Activated CD8-positive, alpha-beta memory T cell treated with anti-CD3 and anti-CD28 coated beads for 36 hours (primary cell): ENCODE data around the gene SPOCD1. TPM values are rescaled to one million over a fixed set of nuclear protein-coding genes. Genes with fewer than 3 reads are reported as not detected.

Source experiments
- CTCF ChIA-PET: fragments of 350-600 bp; sonication (Branson Sonifier 250); formaldehyde crosslinking; loops from one replicate; lab custom pipeline; 2021; ENCODE audit warnings: antibody characterized with exemption; lab: Charles Lee
- POLR2A ChIA-PET: fragments of 350-600 bp; sonication (Branson Sonifier 250); formaldehyde crosslinking; loops from one replicate; lab custom pipeline; 2021; ENCODE audit warnings: antibody characterized with exemption; lab: Charles Lee
- total RNA-seq, 2 experiments: library from RNA; stranded (reverse); gene quantifications; one replicate each; pipeline ENCODE4 v1.2.3, GENCODE V29; 2021

The SPOCD1 gene
- total RNA-seq = not detected

DNA sequence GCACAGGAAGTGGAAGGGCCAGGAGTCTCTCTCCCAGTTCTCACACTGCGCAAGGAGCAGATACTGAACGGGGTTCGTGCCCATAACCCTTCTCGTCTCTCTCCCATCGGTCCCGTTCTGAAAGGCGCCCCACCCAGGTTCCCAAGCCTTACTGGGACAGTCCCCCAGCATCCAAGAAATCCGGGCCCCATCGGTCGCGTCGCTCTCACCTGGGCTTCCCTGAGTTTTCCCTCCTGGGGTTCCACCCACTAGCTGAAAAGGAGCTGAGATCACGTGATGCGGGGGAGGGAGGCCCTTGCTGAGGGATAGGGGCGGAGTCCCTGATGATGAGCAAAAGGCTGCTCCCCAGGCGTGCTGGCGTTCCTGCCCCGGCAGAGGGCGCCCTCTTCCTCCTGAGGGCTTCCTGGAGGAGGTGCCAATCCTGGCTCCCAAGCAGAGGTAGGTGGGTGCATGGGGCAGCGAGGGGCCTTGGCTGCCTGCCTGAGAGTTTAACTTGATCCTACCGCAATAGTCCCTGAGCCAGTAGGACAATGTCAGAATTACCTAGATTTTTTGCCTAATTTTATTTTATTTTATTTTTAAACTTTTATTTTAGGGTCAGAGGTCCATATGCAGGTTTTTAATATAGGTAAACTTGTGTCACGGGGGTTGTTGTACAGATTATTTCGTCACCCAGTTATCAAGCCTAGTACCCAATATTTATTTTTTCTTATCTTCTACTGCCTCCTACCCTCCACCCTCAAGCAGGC lies at the start of gene SPOCD1:
Gene SPOCD1 (minus strand): TSS at position 271 of the 749 bp plus-strand sequence. CDS start 689 bp downstream, outside the sequence.
- POLR2A ChIA-PET = interaction anchor here (0.6 kb wide), 1 partner anchor 164 kb away, joined by 10 read pairs; no protein-coding TSS in a partner anchor

DNA sequence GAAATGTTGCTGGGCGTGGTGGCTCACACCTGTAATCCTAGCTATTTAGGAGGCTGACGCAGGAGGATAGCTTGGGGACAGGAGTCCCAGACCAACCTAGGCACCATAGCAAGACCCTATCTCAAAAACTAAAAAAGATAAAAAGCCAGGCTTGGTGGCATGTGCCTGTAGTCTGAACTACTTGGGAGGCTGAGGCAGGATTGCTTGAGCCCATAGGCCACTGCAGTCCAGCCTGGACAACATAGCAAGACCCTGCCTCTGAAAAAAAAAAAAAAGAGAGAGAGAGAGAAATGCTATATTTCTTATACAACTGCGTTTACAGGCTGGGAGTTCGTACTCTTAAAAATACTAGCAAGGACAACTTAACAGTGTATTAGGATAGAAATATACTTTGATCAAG lies 46.2 kb upstream of the SPOCD1 start:
- CTCF ChIA-PET = no interaction called here
- POLR2A ChIA-PET = interaction anchor here (0.5 kb wide), 1 partner anchor 708 kb away, joined by 3 read pairs; no protein-coding TSS in a partner anchor

More for the DNA sequence above, at the start of gene SPOCD1:
- CTCF ChIA-PET = interaction anchor here (0.6 to 3.8 kb wide), 10 partner anchors 10 to 189 kb away, joined by 3 to 26 read pairs (median 4); no protein-coding TSS in a partner anchor

DNA sequence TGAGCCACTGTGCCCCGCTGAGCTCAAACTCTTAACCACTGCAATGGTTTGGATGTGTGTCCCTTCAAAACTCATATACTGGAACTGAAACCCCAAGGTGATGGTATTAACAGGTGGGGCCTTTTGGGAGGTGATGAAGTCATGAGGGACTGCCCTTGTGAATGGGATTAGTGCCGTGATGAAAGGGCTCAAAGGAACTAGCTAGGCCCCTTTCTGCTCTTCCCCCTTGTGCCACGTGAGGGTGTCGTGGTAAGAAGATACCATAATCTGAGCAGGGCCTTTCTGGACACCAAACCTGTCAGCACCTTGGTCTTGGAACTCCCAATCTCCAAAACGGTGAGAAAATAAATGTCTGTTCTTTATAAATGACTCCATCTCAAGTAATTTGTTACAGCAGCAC lies 45.5 kb upstream of the SPOCD1 start:
- POLR2A ChIA-PET = no interaction called here
- CTCF ChIA-PET = no interaction called here

GRCh38 chr1:31860581-31860980 lies 44.8 kb upstream of the SPOCD1 start:
- ChIA-PET POLR2A (no interaction called here), CTCF (interaction anchor here (0.6 to 0.7 kb wide), 2 partner anchors 16 to 148 kb away, joined by 3 read pairs; no protein-coding TSS in a partner anchor)

- CTCF ChIA-PET = interaction anchor here (0.6 kb wide), 1 partner anchor 162 kb away, joined by 3 read pairs; no protein-coding TSS in a partner anchor
- POLR2A ChIA-PET = no interaction called here
These were observed 43.9 kb upstream of the SPOCD1 start for GRCh38 chr1:31859719-31860118.

- CTCF ChIA-PET = interaction anchor here (0.6 kb wide), 1 partner anchor 161 kb away, joined by 3 read pairs; no protein-coding TSS in a partner anchor
These were observed 43.2 kb upstream of the SPOCD1 start for GRCh38 chr1:31859044-31859443.

DNA sequence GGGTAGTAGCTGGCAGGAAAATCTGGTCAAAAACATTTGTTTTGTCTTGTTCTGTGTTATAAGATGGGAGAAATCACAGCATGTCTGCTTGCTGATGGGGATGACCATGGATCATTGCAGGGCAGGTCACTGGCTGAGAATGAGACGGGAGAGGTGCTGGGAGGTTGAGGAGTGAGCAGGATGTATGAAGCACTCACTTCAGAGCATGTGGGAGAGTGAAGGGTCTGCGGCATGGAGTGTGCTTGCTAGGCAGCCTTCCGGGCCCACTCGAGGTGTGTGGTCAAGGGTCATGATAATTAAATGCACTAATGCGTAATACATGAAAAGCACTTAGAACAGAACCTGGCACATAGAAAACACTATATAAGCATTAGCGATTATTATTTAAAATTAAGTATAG lies 42.0 kb upstream of the SPOCD1 start:
- CTCF ChIA-PET = interaction anchor here (0.6 kb wide), 1 partner anchor 42 kb away, joined by 4 read pairs; the partner anchor contains the start of gene SPOCD1
- POLR2A ChIA-PET = no interaction called here

More at GRCh38 chr1:31859044-31859443, 43.2 kb upstream of the SPOCD1 start:
- POLR2A ChIA-PET = no interaction called here

GRCh38 chr1:31856140-31856539 lies 40.3 kb upstream of the SPOCD1 start:
- ChIA-PET POLR2A (no interaction called here), CTCF (interaction anchor here (0.5 kb wide), 1 partner anchor 103 kb away, joined by 3 read pairs; no protein-coding TSS in a partner anchor)

DNA sequence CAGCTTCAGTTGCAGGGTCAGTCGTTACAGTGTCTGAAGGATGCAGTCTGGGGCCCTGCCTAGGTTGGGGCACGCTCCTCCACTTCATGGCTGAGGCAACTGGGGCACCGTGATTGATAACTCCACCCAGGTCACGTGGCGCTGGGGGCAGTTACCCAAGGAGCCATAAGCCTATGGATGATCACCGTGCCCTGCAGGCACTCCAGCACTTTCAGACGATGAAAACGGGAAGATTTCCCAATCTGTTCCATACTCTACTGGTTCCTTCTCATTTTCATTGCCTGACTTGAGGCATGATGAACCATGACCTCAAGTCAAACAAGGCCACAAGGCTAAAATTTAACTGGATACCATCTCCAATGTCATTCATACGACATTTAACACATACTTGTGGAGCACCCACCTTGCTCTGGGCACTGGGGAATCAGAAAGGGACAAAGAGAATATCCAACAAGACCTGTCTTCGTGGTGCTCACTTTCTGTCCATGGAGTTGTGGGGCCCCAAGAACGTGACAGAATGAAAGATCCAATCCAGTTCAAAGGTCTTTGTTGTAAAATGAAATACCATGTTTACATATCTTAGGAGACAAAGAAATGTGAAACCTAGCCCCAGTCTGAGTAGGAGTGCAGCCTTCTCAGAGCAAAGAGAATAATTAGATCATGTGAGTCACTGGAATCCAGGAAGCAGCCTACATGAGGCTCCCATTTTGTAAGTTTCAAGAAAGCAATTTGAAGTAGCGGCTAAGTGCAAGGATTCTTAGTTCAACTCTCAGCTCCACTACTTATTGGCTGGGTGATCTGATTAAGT lies 39.4 kb upstream of the SPOCD1 start:
- CTCF ChIA-PET = no interaction called here
- POLR2A ChIA-PET = no interaction called here

DNA sequence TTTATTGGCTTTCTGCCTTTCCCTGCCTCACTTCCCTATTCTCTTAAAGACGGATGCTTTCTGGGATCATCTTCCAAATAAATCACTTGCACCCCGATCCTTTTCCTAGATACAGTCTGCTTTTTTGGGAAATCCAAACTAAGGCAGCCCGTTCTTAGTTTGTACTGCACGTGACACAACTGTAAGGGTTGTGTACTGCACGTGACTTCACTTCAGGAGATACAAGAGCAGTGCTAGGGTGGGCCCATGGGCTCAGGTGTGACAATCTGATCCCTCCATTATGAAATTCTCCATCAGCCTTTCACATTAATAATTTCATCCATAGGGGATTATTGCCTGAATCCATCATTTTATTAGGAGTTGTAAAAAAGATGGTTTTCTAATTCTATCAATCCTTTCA lies 33.8 kb upstream of the SPOCD1 start:
- ChIA-PET CTCF (no interaction called here), POLR2A (no interaction called here)

DNA sequence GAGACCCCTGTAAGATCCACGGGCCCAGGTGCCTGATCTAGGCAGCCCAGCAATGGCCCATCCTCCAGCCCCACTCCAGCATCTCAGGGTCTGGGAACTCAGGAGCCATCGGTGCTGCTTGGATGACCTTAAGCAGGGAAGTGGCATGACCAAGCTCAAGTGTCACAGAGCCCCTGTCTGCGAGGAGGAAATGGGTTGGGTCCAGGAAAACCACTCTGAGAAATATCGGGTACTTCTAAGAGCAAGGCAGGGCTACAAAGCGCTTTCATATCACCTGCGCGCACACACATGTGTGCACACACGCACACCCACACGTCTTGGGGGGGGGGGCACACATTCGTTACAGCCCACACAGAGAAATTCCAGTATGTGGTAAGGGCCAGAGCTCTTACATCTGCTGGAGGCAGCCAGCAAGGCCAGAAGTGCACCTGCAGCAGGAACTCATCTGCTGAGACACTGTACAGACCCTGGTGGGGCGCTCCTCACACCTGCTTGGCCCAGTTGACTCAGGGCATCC lies 32.6 kb upstream of the SPOCD1 start:
- POLR2A ChIA-PET = no interaction called here
- CTCF ChIA-PET = no interaction called here

GRCh38 chr1:31846484-31846883 lies 30.7 kb upstream of the SPOCD1 start:
- POLR2A ChIA-PET = no interaction called here
- CTCF ChIA-PET = no interaction called here

DNA sequence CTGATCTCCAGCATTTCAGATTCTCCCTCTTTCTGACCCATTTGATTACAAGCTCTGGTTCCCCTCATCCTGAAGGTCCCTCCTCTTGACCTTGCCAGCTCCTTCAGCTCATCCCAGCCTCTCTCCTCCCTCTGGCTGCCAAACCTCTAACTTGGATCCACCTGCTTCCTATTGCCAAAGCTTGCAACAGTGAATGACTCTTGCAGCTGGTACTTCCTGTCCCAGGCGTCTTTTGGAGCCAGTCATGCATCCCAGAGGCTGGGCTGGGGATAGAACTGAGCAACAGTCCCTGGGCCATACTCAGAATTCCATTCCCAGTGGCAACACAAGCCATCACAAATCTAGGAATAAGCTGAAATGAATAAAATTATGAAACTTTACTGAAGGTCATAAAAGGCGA lies 27.7 kb upstream of the SPOCD1 start:
- ChIA-PET POLR2A (no interaction called here), CTCF (interaction anchor here (1.2 kb wide), 1 partner anchor 28 kb away, joined by 3 read pairs; the partner anchor contains the start of gene SPOCD1)

- CTCF ChIA-PET = no interaction called here
- POLR2A ChIA-PET = no interaction called here
These were observed 24.0 kb upstream of the SPOCD1 start for GRCh38 chr1:31839662-31840343.

- ChIA-PET CTCF (no interaction called here), POLR2A (no interaction called here)
These were observed 21.8 kb upstream of the SPOCD1 start for GRCh38 chr1:31837451-31838158.

DNA sequence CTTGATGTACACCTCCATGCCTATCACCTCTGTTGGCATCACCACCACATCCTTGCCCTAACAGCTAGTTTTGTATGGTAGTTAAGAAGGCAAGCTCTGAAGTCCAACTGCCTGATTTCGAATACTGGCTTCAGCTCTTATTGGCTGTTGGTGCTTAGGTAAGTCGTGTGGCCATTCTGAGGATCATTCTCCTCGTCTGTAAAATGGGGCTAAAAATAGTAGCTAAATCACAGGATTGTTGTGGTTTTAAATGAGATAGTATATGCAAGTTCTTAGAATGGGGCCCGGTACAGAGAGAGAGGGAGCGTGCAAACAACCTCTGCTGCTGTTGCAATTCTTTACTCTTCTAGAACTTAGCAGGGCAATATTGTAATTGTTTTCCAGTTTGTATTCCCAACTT lies 20.8 kb upstream of the SPOCD1 start:
- ChIA-PET CTCF (no interaction called here), POLR2A (no interaction called here)

- ChIA-PET POLR2A (no interaction called here), CTCF (interaction anchor here (0.6 kb wide), 1 partner anchor 34 kb away, joined by 3 read pairs; no protein-coding TSS in a partner anchor)
These were observed 19.6 kb upstream of the SPOCD1 start for GRCh38 chr1:31835415-31835814.

GRCh38 chr1:31834501-31834900 lies 18.7 kb upstream of the SPOCD1 start:
- CTCF ChIA-PET = interaction anchor here (1.1 kb wide), 1 partner anchor 104 kb away, joined by 5 read pairs; no protein-coding TSS in a partner anchor
- POLR2A ChIA-PET = no interaction called here
